ENCODE measurements around the gene TPCN2. TPM values are rescaled to one million over a fixed set of nuclear protein-coding genes. Genes with fewer than 3 reads are reported as not detected.

TPCN2 gene
- total and polyA plus RNA-seq, 2 of the 8 experiments (the other 6 are each of a cell fraction or from before 2014, with no cell fraction given) = 9.7 to 18.6 TPM

DNA sequence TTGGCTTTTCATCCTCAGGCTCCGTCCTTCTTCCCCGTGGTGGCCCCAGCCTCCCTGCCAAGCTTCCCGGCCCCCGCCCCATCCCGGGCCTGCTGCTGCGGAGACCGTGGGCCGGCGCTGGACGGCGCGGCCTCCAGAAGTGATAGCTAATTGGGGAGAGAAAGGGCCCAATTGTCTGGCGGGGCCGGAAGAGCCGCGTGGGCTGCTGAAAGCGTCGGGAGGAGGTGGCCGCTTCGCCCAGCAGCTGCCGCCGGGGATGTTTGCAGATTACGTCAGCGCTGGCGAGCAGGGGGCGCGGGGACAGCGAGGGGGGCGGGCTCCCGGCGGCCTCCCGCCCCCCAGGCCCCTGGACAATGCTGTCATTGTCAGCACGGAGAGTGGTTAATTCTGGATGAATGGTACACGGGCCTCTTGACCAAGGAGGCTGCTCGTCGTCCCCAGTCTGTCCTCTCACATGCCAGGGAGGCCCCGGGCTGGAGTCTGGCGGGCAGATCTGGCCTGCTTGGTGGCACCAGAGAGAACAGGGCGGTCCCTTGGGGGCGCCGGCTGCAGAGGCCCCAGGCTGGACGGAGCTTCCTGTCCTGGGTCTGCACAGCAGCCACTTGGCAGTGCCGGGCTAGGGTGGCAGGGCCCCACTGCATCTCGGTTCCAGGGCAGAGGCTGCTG is 108.6 kb downstream of the TPCN2 start:
- no peak for DNase-seq (ENCODE audit: low read depth in 1 of 2, low spot score in 2 of 2)
- no peak overlapping the region for H2BK12ac ChIP-seq (ENCODE audit: low read depth, low read length)
- no peak overlapping the region for H4K91ac ChIP-seq (replicated peaks; ENCODE audit: insufficient read length, low read length)
- no peak overlapping the region for H2BK15ac ChIP-seq (ENCODE audit: low read length)
- no peak overlapping the region for H3K4me2 ChIP-seq (ENCODE audit: insufficient read depth in 1 of 2, low read depth in 2 of 2, low read length in 2 of 2)
- no peak overlapping the region for H2BK120ac ChIP-seq (replicated peaks; ENCODE audit: low read depth, low read length)
- no peak overlapping the region for H3K27ac ChIP-seq (ENCODE audit: low read depth, low read length)
- H2AFZ ChIP-seq (ENCODE audit: low read length) = no peak overlapping the region
- H3K4me1 ChIP-seq (replicated peaks in 1 of 4; ENCODE audit: control insufficient read depth in 3 of 4, insufficient read depth in 4 of 4, low read length in 3 of 4) = peaks cover 0 to 6% (median 3%) of the 10 kb centered on the region in 4 experiments
- H2BK5ac ChIP-seq (ENCODE audit: low read depth, low read length) = no peak overlapping the region
- no peak overlapping the region for H3K4me3 ChIP-seq (ENCODE audit: extremely low read depth in 1 of 4, insufficient read depth in 2 of 4, low read depth in 3 of 4, low read length in 4 of 4)
- H3K18ac ChIP-seq (ENCODE audit: extremely low read depth, low read length) = no peak overlapping the region; the same call in none of the 2 replicates
- ChIA-PET CTCF (ENCODE audit: partially characterized antibody) (interaction anchor here (1.6 to 4.4 kb wide), 3 partner anchors 26 to 56 kb away, joined by 5 to 25 read pairs (median 5); no protein-coding TSS in a partner anchor), POLR2A (ENCODE audit: partially characterized antibody) (no interaction called here)
- peak overlapping the region; percentile 80; the same call in 1 of the 2 replicates for H4K8ac ChIP-seq (ENCODE audit: extremely low read depth, insufficient read depth, low read length)
- no peaks in the 10 kb centered on the region for H4K20me1 ChIP-seq (replicated peaks in 1 of 2; ENCODE audit: control insufficient read depth in 1 of 2, insufficient read depth in 2 of 2, low read length in 2 of 2)
- H2AK5ac ChIP-seq (ENCODE audit: low read depth, low read length) = no peak overlapping the region
- no peak overlapping the region for H3K9ac ChIP-seq (replicated peaks in 1 of 4; ENCODE audit: extremely low read depth in 1 of 4, low read depth in 3 of 4, low read length in 3 of 4)
- no peak overlapping the region for H3K14ac ChIP-seq (ENCODE audit: insufficient read length)
- no peak overlapping the region for H3K56ac ChIP-seq (replicated peaks; ENCODE audit: insufficient read length, low read depth, low read length)
- FAIRE-seq = no peak
- H3K79me2 ChIP-seq (ENCODE audit: control insufficient read depth in 1 of 2, insufficient read depth in 2 of 2, low read length in 2 of 2) = no peaks in the 10 kb centered on the region
- H3K23me2 ChIP-seq (ENCODE audit: low read depth, low read length) = no peaks in the 10 kb centered on the region
- no peak overlapping the region for H3K23ac ChIP-seq (ENCODE audit: insufficient read length)
- no peaks in the 10 kb centered on the region for H3K36me3 ChIP-seq (ENCODE audit: control insufficient read depth in 2 of 4, insufficient read depth in 4 of 4, low read length in 3 of 4)
- no peak overlapping the region for H4K5ac ChIP-seq (ENCODE audit: insufficient read length, low read depth, low read length)
- WGBS, 2 experiments (ENCODE audit: extremely low coverage in 1 of 2, insufficient coverage in 1 of 2, insufficient read length in 1 of 2, insufficient replicate concordance in 2 of 2, low coverage in 1 of 2, low lambda C conversion rate in 2 of 2, missing lambda C conversion rate in 1 of 2) = 80% methylated on average over 28 of the region's 44 CpGs; no CpG with 5 or more reads in 1 of the 2 experiments
- H3K79me1 ChIP-seq (ENCODE audit: low read depth, low read length) = no peaks in the 10 kb centered on the region
- no peaks in the 10 kb centered on the region for H3K9me3 ChIP-seq (ENCODE audit: insufficient read depth in 2 of 2, low read depth in 1 of 2, low read length in 1 of 2)
- H3K27me3 ChIP-seq (replicated peaks in 1 of 4; ENCODE audit: control insufficient read depth in 3 of 4, extremely low read depth in 1 of 4, insufficient read depth in 3 of 4, low read length in 3 of 4) = no peaks in the 10 kb centered on the region
- peak overlapping the region; percentile 71 for H3K4ac ChIP-seq (replicated peaks; ENCODE audit: insufficient read length, low read depth, low read length)
- 0 out of 2 replicates have a peak overlapping the region, but pooled peaks have one; percentile 32 for H2BK20ac ChIP-seq (ENCODE audit: low read length)
- TF ChIP-seq HDAC2 (IDR thresholded peaks at IDR 0.05; ENCODE audit: borderline replicate concordance in 1 of 2, low read depth in 2 of 2, low read length in 2 of 2) (no peak), CREB1 (IDR thresholded peaks at IDR 0.05) (no peak), SP2 (IDR thresholded peaks at IDR 0.05; ENCODE audit: low read length) (no peak), CTCF (IDR thresholded peaks at IDR 0.05; ENCODE audit: control extremely low read depth in 1 of 3, insufficient read depth in 1 of 3, low read depth in 1 of 3, low read length in 3 of 3) (no peak), CEBPB (IDR thresholded peaks at IDR 0.05; ENCODE audit: low read depth, low read length) (no peak), JUN (IDR thresholded peaks at IDR 0.05; ENCODE audit: low read depth, low read length) (no peak), EP300 (IDR thresholded peaks at IDR 0.05; ENCODE audit: borderline replicate concordance in 1 of 2, low read depth in 2 of 2, low read length in 2 of 2) (no peak), ATF2 (IDR thresholded peaks at IDR 0.05; ENCODE audit: low read length) (no peak)
